ENCODE measurements around the gene CNTNAP5. TPM values are rescaled to one million over a fixed set of nuclear protein-coding genes. Genes with fewer than 3 reads are reported as not detected.

CNTNAP5 gene
- total RNA-seq, 4 donors from 2014 or later: 0.17 TPM; not detected in 3

DNA sequence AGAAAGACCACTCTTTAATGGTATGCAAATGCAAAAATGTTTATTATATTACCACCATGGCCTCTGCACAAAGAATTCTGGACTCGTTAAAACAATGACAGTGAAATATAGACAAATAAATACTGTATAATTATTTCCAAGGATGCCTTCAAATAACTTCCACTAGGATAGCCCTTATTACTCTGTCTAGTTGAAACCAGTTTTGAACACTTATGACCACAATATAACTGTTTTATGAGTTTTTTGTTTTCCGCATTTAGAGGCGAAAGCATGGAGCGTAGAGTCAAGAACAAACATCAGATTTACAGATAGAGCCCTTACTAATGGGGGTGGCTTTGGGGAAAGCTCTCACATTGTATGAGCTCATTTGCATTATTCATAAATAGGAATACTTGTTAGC lies 559.5 kb downstream of the CNTNAP5 start:
- intact Hi-C loops (cut with DNase I): no loop called here
- no peak for DNase-seq (ENCODE audit: extremely low spot score)
- Histone ChIP-seq H3K27me3 (no peaks in the 10 kb centered on the region), H3K9me3 (no peaks in the 10 kb centered on the region), H3K27ac (replicated peaks in 1 of 4) (no peak overlapping the region), H3K36me3 (no peaks in the 10 kb centered on the region), H3K4me1 (no peaks in the 10 kb centered on the region), H3K4me3 (no peak overlapping the region)
- TF ChIP-seq, protein P1, sequence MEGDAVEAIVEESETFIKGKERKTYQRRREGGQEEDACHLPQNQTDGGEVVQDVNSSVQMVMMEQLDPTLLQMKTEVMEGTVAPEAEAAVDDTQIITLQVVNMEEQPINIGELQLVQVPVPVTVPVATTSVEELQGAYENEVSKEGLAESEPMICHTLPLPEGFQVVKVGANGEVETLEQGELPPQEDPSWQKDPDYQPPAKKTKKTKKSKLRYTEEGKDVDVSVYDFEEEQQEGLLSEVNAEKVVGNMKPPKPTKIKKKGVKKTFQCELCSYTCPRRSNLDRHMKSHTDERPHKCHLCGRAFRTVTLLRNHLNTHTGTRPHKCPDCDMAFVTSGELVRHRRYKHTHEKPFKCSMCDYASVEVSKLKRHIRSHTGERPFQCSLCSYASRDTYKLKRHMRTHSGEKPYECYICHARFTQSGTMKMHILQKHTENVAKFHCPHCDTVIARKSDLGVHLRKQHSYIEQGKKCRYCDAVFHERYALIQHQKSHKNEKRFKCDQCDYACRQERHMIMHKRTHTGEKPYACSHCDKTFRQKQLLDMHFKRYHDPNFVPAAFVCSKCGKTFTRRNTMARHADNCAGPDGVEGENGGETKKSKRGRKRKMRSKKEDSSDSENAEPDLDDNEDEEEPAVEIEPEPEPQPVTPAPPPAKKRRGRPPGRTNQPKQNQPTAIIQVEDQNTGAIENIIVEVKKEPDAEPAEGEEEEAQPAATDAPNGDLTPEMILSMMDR (IDR thresholded peaks at IDR 0.05): no peak
- TF ChIP-seq POLR2AphosphoS5 (IDR thresholded peaks at IDR 0.05) (no peak), EP300 (IDR thresholded peaks at IDR 0.05) (no peak), POLR2A (IDR thresholded peaks at IDR 0.05; ENCODE audit: low read depth) (no peak)
- WGBS: 93% methylated on average over 4 of the region's 4 CpGs

DNA sequence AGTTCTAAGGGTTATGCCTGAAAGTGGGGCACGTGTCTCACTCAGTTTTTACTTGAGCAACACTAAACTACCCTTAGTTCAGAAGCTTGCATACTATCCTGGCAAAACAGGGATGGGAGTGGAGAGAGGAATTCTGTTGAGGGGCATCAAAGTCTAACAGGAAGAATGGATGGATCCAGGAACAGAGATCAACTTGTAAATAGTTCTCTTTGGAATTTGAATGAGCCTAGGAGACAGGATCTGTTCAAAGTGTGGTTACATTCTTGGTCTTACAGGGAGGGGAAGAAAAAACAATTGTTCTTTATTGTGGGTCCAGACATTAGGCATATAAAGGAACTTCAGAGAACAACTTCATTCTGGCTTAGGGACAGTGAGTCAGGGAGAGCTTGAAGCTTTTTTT lies 560.2 kb downstream of the CNTNAP5 start:
- Histone ChIP-seq H3K4me3 (no peak overlapping the region), H3K36me3 (no peaks in the 10 kb centered on the region), H3K27me3 (no peaks in the 10 kb centered on the region), H3K4me1 (no peaks in the 10 kb centered on the region), H3K9me3 (no peaks in the 10 kb centered on the region), H3K27ac (replicated peaks in 1 of 4) (no peak overlapping the region)
- intact Hi-C loops (cut with DNase I): no loop called here
- no peak for DNase-seq (ENCODE audit: extremely low spot score)
- TF ChIP-seq POLR2A (IDR thresholded peaks at IDR 0.05; ENCODE audit: low read depth): no peak
- TF ChIP-seq EP300 (IDR thresholded peaks at IDR 0.05): no peak
- TF ChIP-seq, protein P1 (IDR thresholded peaks at IDR 0.05): no peak
- TF ChIP-seq POLR2AphosphoS5 (IDR thresholded peaks at IDR 0.05): no peak
- WGBS: 72% methylated on average over 1 of the region's 1 CpG

DNA sequence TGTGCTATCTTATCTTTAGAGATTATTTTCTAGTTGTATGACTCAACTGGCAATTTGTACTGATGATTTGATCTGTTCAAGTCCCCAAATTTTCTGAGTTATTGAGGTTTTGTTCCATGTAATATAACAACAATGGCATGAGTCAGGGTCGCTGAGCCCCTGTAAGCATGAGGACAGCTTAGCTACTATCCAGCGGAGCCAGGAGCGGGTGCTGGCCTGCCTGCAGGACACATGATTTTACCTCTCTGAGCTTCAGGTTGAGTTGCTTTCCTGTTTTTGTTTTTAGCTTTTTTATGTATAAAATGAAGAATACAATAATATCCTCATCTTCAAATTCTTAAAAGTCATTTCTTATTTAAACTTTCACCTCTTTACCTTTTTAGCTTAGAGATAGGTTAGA lies 561.1 kb downstream of the CNTNAP5 start:
- intact Hi-C loops (cut with DNase I): no loop called here
- Histone ChIP-seq H3K4me3 (no peak overlapping the region), H3K4me1 (no peaks in the 10 kb centered on the region), H3K27me3 (no peaks in the 10 kb centered on the region), H3K9me3 (no peaks in the 10 kb centered on the region), H3K36me3 (no peaks in the 10 kb centered on the region), H3K27ac (replicated peaks in 1 of 4) (no peak overlapping the region)
- TF ChIP-seq EP300 (IDR thresholded peaks at IDR 0.05): no peak
- WGBS: 95% methylated on average over 3 of the region's 3 CpGs
- no peak for DNase-seq (ENCODE audit: extremely low spot score)

DNA sequence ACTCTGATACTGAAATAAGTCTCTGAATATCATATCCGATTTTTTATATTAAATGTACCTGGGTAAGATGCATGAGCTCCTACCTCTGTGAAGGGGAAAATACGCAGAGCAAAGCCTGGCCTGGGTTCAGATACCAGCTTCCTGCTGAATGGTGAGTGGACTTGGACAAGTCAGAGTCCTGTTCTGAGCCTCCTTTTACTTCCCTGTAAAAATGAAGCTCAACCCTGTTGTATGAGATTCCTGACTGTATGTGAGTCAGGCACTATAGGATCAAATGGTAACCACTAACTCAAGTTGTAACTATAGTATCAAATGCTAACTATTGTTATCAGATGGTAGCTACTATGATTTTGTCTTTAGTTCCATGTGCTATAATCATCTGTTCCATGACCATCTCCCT lies 561.7 kb downstream of the CNTNAP5 start:
- no peaks in the 10 kb centered on the region for H3K4me1 ChIP-seq
- no peak for TF ChIP-seq POLR2AphosphoS5 (IDR thresholded peaks at IDR 0.05)
- TF ChIP-seq, protein P1 (IDR thresholded peaks at IDR 0.05): no peak
- TF ChIP-seq EP300 (IDR thresholded peaks at IDR 0.05): no peak
- no peak for TF ChIP-seq POLR2A (IDR thresholded peaks at IDR 0.05; ENCODE audit: low read depth)
- H3K27ac ChIP-seq (replicated peaks in 1 of 4): no peak overlapping the region
- no peak for DNase-seq (ENCODE audit: extremely low spot score)
- no peaks in the 10 kb centered on the region for H3K9me3 ChIP-seq
- no peaks in the 10 kb centered on the region for H3K27me3 ChIP-seq
- WGBS: 81% methylated on average over 2 of the region's 2 CpGs
- no peaks in the 10 kb centered on the region for H3K36me3 ChIP-seq
- H3K4me3 ChIP-seq: no peak overlapping the region
- intact Hi-C loops (cut with DNase I): no loop called here

- H3K27ac ChIP-seq (replicated peaks in 1 of 4): no peak overlapping the region
- no peaks in the 10 kb centered on the region for H3K4me1 ChIP-seq
- no peak overlapping the region for H3K4me3 ChIP-seq
- no peaks in the 10 kb centered on the region for H3K27me3 ChIP-seq
- no peak for TF ChIP-seq POLR2A (IDR thresholded peaks at IDR 0.05; ENCODE audit: low read depth)
- no peak for TF ChIP-seq POLR2AphosphoS5 (IDR thresholded peaks at IDR 0.05)
- TF ChIP-seq EP300 (IDR thresholded peaks at IDR 0.05): no peak
- TF ChIP-seq, protein P1 (IDR thresholded peaks at IDR 0.05): no peak
- WGBS: 93% methylated on average over 3 of the region's 3 CpGs
- intact Hi-C loops (cut with DNase I): no loop called here
- no peaks in the 10 kb centered on the region for H3K36me3 ChIP-seq
- DNase-seq (ENCODE audit: extremely low spot score): no peak
- H3K9me3 ChIP-seq: no peaks in the 10 kb centered on the region
These were observed 564.9 kb downstream of the CNTNAP5 start for GRCh38 chr2:124589971-124590370.

All from esophagus muscularis mucosa (tissue), 4 donors.